Measurements from ENCODE around the gene IBTK.
"Not testable (repeated sequence)": the region's sequence is repeated elsewhere in the genome, so short reads cannot be mapped to it uniquely, and the experiment has no call there.

IBTK gene

DNA sequence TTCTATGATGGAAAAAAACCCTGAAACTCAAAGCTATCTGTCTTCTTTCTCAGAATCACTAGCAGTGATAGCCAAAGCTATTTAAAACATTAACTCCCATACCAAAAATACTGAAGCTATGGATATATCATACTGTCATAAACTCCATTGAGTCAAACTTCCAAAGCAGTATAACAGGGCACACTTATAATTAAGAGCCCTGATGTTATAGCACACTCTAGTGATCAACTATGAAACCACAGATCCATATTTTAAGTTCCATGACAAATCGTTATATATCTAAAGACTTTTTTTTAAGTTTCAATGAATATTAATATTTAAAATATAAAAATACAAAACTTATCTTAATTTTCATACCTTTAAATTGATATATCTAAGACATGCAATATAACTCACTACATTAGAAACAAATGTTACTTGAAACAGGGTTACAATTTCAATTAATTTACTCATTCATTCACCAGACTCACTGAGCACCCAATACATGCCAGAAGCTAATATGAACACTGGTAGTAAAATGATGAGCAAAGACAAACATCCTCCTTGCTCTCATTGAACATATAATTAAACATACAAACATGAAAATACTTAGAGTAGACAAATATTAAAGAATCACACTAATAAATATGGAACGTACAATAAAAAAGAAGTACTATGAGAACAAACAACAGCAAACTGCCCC lies 69.3 kb downstream of the IBTK start:
- DNase-seq = no peak

DNA sequence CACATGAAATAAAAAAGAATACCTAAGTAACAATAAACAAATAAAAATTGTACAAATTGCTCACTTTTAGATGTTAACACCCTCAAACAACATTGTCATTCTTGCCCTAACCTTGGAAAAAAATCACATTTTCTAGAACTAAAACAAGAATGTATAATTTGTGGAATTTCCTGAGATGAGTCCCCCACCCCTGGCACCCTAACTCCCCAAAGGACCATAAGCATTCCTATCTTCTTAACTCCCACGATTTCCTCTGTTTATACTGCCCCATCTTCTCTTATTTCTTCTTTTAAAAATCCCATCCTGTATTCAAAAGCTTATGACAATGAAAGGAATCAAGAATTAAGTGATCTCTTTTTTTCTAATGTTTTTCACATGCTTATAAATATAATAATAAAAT lies 70.9 kb downstream of the IBTK start:
- no peak for DNase-seq

DNA sequence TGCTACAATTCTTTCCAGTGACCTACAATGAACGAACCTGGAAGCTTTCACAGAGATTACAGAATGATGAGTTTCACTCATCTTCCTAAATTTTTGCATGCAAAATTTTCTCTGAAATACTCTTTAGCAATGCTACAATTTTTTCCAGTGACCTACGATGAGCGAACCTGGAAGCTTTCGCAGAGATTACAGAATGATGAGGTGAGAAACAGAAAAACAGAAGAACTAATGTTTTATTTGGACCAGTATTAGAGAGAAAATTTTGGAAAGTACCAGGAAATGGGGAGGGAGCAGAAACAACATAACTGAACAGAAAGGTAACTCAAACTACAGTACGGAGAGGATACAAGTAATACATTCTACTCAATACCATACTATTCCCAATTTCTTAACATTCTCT lies 75.0 kb downstream of the IBTK start:
- no peak for DNase-seq

- DNase-seq = no peak
Measured at GRCh38 chr6:82169138-82169876, 78.2 kb downstream of the IBTK start.

DNA sequence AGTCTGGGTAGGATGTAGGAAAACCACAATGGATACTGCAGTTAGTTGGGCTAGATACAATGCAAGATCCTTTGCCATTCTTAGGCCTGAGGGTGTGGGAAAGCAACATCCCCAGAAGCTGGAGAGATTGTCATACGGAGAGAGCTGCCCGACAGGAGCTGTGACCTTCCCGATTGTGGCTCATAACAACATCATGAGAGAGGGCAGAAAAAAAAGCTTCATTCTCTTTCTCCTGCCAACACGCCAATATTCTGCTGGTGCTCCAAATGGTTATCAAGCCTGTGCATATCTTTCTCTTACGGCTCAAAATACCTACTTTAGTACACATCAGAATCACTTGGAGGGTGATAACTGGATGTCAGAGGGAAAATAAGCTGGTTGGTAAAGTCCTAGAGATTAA lies 81.1 kb downstream of the IBTK start:
- DNase-seq = no peak

GRCh38 chr6:82160255-82160990 lies 87.1 kb downstream of the IBTK start:
- no peak for DNase-seq

- DNase-seq = not testable (repeated sequence)
Measured at GRCh38 chr6:82152786-82153185, 94.8 kb downstream of the IBTK start.

GRCh38 chr6:82151147-82151546 lies 96.4 kb downstream of the IBTK start:
- not testable (repeated sequence) for DNase-seq

DNA sequence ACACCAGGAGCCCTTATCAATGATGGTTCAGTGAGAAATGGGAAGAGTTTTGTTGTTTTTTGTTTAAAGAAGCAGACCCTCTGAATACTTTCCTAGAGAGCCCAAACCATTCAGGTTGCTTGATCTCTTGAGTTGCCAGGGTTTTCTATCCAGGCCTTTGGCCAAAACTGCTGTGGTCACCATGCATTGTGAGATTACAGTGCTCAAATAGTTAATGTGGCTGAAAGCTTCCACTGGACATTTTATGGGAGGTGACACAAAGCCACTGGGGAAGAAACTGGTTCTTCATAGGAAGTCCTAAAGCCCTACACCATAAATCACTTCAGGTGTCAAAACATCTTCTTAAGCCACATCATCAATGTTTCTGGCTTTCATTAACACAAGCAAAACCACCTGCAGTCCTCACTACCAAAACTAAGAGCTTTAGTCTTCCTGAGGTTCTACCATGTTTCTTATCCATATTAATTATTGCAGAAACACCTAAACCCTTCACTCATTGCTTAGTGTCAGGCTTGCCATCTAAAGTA lies 101.6 kb downstream of the IBTK start:
- no peak for DNase-seq

DNA sequence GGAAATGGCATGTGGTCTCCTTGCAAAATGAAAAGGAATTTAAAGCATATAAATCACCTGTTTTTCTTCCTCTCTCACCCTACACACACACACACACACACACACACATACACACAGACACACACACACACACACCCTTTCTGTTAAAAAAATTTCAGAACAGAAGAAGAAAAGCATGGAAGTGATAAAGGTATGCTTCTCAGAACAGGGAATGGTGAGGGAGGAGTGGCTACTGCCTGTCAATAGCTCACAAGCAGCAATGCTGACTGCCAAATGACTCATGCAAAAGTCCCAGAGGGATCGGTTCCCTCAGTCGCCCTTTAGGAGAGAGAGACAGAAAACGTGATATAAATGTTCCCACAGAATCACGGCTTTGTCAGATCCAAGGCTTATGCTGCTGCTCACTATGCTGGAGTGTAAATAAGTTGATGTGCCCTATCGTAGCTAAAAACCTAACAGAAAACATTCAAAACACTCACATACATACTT lies 102.6 kb downstream of the IBTK start:
- no peak for DNase-seq

GRCh38 chr6:82144007-82144851 lies 103.3 kb downstream of the IBTK start:
- DNase-seq = no peak

GRCh38 chr6:82143041-82143481 lies 104.5 kb downstream of the IBTK start:
- DNase-seq = no peak

DNA sequence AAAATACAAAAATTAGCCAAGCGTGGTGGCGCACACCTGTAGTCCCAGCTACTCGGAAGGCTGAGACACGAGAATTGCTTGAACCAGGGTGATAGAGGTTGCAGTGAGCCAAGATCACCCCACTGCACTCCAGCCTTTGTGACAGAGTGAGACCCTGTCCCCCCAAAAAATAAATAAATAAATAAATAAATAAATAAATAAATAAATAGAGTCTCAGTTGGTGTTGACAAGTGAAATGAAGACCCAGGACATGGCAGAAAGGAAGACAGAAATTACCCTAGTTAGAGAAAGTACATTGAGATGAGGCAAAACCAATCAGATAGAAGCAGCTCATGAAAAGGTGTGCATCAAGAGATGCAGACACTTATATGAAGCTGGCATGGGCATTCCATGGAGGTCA lies 105.0 kb downstream of the IBTK start:
- no peak for DNase-seq

- DNase-seq = no peak
Measured at GRCh38 chr6:82138075-82138791, 109.3 kb downstream of the IBTK start.

DNA sequence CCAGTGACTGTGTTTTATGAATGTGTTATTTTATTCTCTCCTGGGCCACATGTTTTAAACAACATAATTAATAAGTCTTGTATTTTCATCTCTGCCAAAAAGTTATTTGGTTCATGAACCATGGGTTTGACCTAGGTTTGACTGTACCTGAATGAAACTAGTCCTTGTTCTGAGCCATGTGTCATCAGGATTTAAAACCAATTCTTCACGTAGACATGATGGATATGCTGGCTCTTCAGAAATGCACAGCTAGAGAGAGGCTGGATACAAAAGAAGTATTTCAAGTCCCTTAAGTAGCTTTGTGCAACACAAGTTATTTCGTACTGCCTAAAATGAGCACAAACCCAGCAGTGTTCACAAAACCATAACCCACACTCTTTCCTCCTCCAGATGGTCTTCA lies 116.1 kb downstream of the IBTK start:
- DNase-seq = no peak

- no peak for DNase-seq
Measured at GRCh38 chr6:82129797-82130196, 117.7 kb downstream of the IBTK start.

GRCh38 chr6:82128973-82129372 lies 118.6 kb downstream of the IBTK start:
- DNase-seq = not testable (repeated sequence)

DNA sequence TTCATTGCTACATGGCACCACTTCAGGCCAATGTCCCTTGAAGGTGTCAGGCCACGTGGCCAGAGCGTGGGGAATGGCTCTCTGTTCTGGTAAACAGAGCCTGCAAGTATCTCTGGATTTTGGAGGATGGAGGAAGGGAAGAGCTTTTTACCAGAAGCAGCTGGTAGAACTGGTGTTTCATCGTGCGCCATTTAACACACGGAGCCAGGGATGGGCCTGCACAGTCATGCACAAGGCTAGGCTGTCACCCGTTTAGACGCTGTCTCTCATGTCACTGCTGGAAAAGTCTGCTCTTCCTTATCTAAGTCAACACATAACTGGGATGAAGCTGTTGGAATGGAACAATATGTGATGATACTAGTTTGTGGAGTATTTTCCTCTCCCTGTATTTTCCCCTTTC lies 123.9 kb downstream of the IBTK start:
- DNase-seq = no peak

All from activated naive CD4-positive, alpha-beta T cell treated with Interleukin-2 at 50 U/mL for 16 hours (primary cell).